NOMO-1 treated with dmso at 0.1 percent for 144 hours (cell line): Measurements from ENCODE around the gene UNC119B.
"Not testable (repeated sequence)": the region's sequence is repeated elsewhere in the genome, so short reads cannot be mapped to it uniquely, and the experiment has no call there.

Experiments
- DNase-seq: peaks from one replicate; lab custom pipeline; 2025; ENCODE audit not compliant: unreplicated experiment; lab: John Stamatoyannopoulos, UW

Gene UNC119B

DNA sequence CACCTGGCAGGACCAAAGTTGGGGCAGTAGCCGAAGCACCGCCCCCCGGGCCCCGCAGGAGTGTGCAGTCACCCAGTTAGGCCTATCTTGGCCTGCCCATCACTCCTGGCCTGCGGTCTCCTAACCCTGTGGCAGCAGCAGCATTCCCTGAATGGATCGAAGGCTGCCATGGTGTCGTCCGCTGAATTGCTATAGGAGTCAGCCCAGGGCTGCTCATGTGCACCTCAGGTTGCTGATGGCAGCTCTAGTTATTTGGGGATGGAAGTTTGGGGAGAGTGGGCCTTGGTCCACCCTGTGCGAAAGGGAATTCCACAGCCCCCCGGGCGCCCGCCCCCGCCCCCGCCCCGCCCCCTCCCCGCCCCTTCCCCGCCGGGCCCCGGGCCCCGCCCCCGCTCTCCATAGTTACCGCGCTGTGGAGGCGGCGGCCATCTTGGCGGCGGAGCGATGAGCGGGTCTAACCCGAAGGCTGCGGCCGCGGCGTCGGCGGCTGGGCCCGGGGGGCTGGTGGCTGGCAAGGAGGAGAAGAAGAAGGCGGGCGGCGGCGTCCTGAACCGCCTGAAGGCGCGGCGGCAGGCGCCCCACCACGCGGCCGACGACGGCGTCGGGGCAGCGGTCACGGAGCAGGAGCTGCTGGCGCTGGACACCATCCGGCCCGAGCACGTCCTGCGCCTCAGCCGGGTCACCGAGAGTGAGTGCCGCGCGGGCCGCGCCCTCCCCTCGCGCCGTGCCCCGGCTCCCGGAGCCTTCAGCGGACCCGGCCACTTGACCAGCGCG, at the start of gene UNC119B:
UNC119B (plus strand) TSS at position 428 of the 774 bp plus-strand sequence; CDS start at position 445, 17 bp downstream.
- DNase-seq, result no peak

DNA sequence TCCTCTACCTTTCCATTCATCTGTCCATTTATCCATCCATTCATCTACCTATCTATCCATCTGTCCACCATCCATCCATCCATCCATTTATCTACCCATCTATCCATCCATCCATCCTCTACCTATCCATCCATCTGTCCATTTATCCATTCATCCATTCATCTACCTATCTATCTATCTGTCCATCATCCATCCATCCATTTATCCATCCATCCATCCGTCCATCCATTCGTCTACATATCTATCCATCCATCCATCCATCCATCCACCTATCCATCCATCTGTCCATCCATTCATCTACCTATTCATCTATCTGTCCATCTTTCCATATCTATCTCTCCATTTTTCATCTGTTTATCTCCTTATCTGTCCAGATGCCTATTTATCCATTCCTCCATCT, 48.8 kb upstream of the UNC119B start:
- DNase-seq, result no peak

DNA sequence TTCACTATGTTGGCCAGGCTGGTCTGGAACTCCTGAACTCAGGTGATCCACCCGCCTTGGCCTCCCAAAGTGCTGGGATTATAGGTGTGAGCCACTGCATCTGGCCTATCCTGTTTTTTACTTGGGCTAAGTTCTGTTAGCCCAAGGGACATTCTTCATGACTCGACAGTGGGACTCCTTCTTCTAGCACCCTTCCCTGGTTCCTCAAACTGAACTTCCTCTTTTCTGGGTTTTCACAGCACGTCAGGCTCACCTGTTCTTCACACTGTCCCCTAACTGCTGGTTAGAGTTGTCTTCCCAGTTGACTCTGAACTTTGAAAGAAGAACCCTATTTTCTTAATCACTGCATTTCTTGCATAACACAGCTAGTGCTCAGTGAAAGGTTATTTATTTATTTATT, 47.4 kb upstream of the UNC119B start:
- DNase-seq, result peak; percentile 58

DNA sequence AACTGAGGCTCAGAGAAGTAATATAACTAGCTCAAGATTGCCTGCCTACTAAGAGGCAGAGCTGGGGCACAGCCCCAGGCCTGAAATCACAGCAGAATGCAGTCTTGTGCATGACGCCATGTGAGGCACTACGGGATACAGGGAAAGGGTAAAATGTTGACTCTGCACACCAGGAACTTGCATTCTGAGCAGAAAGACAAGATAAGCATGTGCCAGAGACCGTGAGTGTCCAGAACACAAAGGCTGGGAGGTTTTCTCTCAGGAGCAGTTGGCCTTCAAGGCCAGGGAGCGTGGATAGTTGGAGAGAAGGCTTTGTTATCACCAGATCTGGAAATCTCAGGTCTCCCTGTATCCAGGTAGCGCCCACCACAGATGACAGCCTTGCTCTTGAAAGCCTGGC, 46.5 kb upstream of the UNC119B start:
- no peak for DNase-seq

DNA sequence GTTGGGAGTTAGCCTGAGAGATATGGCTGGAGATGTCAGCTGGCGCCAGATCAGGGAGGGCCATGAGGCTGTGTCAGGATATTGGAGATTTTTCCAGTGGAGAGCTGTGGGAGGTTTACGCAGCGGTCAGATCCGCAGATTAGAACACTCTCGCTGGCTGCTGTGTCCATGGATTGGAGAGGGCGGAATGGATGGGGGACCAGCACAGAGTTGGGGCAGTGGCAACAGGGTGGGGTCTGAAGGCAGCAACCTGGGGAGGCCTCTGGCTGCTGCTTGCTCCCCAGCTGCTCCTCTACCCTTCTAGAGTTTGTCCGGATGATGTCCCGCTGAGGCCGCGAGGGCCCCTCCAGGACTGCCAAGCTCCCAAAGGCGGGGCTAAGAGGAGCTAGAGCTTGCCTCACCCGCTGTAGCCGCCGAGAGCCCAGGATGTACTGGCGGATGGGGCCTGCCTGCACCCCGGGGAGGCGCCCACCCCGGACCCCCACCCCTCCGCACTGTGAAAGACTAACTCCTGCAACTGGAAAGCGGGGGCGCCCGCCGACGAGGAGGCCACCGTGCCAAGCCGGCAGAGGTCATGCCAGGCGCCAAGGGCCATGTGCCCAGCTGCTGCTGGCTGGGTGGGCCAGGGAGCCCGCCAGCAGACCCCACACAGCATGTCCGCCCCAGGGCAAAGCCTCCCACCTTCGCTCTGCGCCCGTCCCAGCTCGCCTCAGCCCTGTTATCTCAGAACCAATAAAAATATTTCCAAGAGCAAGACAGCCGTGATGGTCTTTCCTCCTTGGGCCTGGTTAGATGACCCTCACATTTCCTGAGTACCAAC, 43.5 kb upstream of the UNC119B start:
- DNase-seq, result no peak

DNA sequence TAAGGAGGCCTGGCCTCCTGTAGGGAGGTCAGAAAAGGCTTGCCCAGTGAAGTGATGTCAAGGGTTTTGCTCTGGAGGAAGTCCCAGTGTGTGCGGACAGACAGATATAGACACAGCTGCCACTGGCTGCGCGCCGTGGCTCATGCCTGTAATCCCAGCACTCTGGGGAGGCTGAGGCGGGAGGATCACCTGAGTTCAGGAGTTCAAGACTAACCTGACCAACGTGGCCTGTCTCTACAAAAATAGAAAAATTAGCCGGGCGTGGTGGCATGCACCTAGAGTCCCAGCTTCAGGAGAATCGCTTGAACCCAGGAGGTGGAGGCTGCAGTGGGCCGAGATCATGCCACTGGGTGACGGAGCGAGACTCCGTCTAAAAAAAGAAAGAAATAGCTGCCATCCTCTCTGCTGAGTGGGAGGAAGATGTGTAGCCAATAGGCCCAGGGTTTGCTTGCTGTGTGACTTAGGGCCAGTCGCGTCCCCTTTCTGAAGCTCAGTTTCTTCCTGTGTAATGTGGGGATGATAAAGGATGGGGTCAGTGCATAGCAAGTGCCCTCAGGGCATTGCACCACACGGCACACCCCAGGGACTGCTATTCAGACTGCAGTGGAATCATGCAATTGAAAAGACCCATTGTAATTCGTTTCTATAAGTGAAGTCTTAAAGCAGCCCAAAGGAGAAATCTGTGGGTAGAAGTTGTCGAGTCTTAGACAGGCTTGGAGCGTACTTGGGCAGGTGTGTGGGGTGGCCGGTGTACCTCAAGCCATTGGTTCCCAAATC, 42.0 kb upstream of the UNC119B start:
- no peak for DNase-seq

DNA sequence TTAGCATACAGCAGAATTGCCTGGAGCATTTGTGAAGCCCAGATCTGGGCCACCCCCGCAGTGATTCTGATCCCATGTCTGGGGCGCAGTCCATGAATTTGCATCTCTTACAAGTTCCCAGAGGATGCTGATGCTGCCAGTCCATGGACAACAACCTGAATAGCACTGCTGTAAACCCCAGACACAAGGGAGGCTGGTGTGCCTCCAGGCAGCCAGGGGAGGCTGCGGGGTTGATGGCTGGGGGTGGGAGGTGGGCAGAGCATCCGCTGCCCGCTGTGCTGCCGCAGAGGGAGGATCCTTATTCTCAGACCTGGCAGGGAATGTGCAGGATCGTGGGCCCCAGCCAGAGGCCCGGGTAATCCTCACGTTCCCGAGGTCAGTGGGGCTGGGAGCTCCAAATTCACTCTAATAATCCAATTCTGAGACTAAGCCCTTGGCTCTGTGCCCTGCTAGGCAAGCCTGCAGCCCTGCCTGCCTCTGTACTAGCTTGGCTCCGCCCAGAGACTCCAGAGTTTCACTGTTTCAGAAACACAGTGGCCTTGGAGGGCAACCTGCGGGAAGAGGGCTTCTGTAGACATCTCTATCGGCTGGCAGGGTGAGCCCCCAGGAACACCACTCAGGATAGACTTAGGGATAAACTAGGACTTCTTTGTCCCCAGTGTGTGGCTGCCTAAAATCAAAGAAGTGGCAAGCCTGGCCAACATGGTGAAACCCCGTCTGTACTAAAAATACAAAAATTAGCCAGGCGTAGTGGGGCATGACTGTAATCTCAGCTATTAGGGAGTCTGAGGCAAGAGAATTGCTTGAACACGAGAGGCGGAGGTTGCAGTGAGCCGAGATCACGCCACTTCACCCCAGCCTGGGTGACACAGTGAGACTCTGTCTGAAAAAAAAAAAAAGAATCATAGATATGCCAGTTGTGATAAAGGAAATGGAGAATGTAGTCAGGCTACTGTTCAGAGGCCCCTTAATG, 41.1 kb upstream of the UNC119B start:
- DNase-seq, result no peak

DNA sequence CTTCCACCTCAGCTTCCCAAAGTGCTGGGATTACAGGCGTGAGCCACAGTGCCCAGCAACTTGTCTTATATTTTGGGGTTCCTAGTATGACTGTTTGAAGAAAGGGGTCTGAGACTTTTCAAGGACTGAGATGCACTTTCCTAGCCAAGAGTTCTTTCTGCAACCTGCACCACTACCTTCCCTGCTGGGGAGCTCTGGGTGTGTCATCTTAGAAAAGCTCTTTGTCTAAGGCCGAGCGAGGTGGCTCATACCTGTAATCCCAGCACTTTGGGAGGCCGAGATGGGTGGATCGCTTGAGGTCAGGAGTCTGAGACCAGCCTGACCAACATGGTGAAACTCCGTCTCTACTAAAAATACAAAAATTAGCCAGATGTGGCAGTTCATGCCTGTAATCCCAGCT, 40.0 kb upstream of the UNC119B start:
- DNase-seq, result not testable (repeated sequence)

DNA sequence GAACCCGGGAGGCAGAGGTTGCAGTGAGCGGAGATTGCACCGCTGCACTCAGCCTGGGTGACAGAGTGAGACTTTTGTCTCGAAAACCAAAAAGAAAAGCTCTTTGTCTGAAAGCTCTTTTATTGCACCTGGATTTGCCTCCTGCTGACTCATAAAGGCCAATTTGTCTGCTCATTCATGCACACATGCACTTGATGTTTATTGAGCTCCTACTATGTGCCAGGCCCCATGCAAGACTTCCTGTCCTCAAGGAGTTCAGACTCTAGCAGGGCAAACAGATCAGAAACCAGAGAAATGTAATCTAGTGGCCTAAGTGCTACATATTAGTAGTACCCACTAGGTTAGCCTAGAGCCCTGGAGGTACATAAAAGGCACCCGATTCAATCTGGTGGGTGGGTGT, 39.6 kb upstream of the UNC119B start:
- no peak for DNase-seq

DNA sequence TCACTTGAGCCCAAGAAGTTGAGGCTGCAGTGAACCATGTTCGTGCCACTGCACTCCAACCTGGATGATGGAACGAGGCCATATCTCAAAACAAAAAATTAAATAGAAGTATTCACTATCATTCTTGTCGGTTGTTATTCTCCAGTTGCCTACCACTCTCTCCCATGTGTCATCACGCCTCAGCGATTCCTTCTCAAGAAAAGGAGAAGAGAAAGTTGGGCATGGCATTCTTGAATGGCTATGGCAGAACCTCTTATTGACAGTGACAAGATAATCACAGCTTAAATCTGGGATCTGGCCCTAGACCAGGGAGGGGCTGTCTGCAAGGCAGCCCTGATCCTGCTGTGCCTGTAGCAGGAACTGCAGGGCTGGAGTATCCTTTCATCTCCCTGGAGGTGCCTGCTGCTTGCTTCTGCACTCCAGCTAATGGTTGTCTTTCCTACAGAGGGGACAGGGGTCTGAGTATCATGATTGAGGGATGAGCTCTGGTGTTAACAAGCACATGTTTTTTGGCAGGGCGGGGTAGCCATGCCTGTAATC, 36.1 kb upstream of the UNC119B start:
- no peak for DNase-seq

DNA sequence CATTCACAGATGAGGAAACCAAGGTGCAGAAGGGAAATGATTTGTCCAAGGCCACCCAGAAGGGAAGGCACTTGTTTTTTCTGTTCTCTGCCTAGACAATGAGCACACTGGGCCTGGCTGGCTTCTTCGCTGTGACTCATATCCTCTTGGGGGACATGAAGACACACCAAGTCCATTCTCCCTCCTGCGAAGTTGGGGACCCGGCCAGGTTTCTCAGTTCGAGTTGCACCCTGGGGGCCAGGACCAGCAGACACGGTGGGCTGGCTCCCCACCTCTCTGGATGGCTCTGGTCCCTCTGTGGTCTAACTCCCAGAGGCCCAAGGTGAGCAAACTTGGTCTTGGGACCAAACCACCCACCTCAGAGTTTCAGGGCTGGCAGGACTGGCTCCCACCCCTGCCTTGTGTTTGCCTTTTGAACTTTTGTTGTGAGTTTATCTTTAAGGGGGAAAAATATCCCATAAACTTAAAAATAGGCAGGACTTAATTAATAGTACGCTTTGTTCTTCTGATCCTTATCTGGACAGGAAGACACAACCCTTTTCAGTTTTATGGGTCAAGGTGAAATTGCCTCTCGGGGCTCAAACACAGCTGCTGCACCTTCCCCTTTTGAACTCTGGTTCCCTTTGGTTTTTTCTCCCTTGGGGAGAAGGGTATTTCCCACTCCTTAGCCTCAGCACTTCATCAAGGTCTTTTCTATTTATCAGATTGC, 32.3 kb upstream of the UNC119B start:
- DNase-seq, result peak; percentile 32

DNA sequence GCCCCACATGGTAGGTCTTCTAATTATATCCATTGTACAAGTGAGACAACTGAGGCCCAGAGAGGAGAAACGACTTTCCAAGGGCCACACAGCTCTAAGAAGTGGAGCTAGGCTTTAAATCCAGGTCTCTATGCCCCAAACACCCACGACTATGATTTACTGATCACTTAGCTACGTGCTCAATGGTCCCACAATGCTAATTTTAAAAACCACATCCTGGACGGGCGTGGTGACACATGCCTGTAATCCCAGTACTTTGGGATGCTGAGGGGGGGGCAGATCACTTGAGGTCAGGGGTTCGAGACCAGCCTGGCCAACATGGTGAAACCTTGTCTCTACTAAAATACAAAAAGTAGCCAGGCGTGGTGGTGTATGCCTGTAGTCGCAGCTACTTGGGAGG, 31.7 kb upstream of the UNC119B start:
- DNase-seq, result no peak

DNA sequence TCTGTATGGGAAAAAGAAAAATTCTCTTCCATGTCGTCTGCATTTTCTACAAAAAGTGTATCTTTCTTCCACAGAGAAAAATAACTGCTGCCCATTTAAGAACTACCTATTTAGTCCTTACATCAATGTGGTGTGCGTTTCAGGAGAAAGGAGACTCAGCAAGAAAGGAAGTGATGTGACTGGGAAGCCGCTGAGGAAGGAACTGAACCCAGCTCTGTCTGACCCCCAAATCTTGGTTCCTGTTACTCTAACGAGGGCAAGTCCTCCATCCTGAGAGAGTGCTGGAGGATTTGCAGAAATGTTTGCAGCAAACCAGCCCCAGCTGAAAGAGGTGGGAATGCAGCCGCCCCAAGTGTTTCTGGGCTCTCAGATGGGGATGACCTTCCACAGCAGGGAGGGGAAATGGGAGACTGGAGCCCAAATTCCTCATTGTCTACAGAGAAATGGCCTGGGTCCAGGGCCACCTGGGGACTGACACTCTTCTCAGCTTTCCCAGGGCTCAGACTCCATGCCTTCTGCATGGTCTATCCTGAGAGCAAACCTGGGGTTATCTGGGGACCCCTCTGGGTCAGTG, 30.0 kb upstream of the UNC119B start:
- DNase-seq, result no peak

DNA sequence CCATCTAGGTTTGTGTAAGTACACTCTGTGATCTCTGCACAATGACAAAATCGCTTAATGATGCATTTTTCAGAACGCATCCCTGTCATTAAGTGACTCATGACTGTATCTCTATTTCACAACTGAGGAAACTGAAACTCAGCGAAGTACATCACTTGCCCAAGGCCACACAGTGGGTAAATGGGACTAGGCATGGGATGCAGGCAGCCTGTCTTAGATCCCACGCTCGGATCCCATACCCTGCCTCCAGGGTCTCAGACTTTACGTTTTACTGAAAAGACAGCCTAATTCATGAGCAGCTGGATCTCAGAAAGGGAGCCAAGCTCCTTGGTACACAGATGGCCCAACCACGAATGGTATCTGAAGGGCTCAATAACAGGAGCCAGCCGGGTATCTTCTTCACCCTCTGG, 25.7 kb upstream of the UNC119B start:
- peak; percentile 73 for DNase-seq

DNA sequence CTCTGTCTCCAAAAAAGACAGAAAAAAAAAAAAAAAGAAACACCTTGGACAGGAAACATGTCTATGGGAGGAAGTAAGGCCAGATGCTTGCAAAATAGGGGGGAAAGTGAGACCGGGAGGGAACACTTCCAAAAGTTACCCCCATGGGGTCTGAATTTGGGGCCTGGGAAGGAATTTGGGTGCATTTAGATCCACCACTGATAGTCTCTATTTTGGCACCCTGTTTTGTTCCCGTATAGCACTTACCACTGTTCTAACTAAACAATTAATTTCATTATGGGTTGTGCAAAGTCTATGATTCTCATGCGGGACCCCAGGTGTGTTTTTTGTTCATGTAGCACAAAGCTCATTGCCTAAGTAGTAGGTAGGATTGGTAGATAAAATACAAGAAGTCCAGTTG, 24.7 kb upstream of the UNC119B start:
- no peak for DNase-seq

DNA sequence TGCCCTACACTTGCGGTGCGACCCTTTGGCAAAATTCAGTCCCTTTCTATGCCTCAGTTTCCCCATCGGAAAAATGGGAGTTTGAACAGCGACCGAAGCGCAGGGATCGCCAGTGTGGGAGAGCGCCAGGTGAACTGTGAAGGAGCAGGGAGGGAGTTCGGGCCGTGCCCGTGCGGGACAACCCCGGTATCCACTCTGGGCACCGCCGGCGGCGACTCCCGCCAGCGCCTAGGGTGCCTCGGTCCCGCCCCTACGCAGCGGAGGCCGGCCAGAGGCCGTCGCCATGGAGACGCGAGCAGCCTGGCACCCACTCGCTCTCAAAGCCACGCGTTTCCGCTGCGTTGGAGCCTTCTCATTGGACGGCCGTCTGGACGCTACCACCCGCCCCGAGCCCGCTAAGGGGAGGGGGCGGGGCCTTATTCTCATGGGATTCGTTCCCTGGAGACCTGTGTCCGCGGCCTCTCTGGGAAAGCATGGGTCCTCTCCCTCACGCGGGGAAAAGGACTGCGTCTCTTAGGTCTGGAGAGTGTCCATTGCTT, 24.0 kb upstream of the UNC119B start:
- peak; percentile 94 for DNase-seq

DNA sequence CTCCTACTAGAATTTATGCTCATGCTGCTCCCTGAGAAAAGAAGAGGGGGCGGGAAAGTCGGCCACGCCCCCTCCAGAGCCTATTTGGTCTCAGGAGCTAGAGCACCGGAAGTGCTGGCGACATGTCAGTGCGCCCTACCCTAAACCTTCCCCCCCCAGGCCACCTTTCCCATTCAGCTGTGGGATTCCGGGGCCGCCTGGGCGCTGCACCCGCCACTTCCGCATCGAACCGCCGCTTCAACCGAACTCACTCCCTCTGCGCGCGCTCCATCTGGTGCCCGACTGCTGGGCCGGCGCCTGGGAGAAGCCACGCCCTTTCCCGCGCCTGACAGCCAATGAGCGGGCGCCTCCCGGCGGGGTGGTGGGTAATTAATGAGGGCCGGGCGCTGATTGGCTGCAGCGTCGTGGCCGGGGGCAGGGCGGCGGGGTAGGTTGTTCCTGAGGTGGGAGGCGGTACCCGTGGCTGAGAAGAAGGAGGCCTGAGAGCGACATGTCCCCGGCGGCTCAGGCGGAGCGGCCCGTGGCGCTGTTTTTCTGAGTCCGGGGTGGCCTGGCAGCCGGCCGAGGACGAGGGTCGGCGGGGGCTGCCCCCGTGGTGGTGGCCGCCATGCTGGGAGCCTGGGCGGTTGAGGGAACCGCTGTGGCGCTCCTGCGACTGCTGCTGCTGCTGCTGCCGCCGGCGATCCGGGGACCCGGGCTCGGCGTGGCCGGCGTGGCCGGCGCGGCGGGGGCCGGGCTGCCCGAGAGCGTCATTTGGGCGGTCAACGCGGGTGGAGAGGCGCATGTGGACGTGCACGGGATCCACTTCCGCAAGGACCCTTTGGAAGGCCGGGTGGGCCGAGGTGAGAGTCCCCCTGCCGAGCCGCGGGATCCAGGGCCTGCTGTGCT, 23.3 kb upstream of the UNC119B start, which contains the start of gene MLEC:
MLEC (plus strand) TSS at position 460 of the 888 bp plus-strand sequence; CDS start at position 608, 148 bp downstream.
- peak; percentile 99 for DNase-seq
